Suprapubic skin (tissue), 4 donors: ENCODE data around the gene SLC30A10. TPM values are rescaled to one million over a fixed set of nuclear protein-coding genes. Genes with fewer than 3 reads are reported as not detected.
"Not testable (repeated sequence)": the region's sequence is repeated elsewhere in the genome, so short reads cannot be mapped to it uniquely, and the experiment has no call there.

Experiments used
- DNase-seq, 2 donors: peaks; one replicate each; pipeline ENCODE4 v3.0.0-alpha.2; 2019; ENCODE audit warnings: low spot score in 2 of 2
- H3K27ac ChIP-seq: fragments of 200-600 bp; sonication (generic); one replicate; pipeline ENCODE4 v1.5.1; 2019
- H3K27me3 ChIP-seq: fragments of 200-600 bp; sonication (generic); one replicate; pipeline ENCODE4 v1.5.1; 2019
- H3K36me3 ChIP-seq: fragments of 200-600 bp; sonication (generic); one replicate; pipeline ENCODE4 v1.5.1; 2019
- H3K4me1 ChIP-seq: fragments of 200-600 bp; sonication (generic); one replicate; pipeline ENCODE4 v1.5.1; 2019
- H3K4me3 ChIP-seq: fragments of 200-600 bp; sonication (generic); one replicate; pipeline ENCODE4 v1.5.1; 2019; ENCODE audit warnings: mild to moderate bottlenecking
- H3K9me3 ChIP-seq: fragments of 200-600 bp; sonication (generic); one replicate; pipeline ENCODE4 v1.5.1; 2019
- EP300 ChIP-seq: sonication (generic); formaldehyde crosslinking; IDR thresholded peaks from one replicate; pipeline ENCODE4 v1.6.1; 2017; ENCODE audit warnings: antibody characterized with exemption
- POLR2A ChIP-seq, 2 donors: fragments of 450-650 bp; IDR thresholded peaks; one replicate each; pipeline ENCODE4 v1.6.1; 2017; ENCODE audit warnings: antibody characterized with exemption in 2 of 2, mild to moderate bottlenecking in 2 of 2, moderate library complexity in 2 of 2
- POLR2AphosphoS5 ChIP-seq, 3 donors: sonication (generic); formaldehyde crosslinking; IDR thresholded peaks; one replicate each; pipeline ENCODE4 v1.6.1; 2017; ENCODE audit warnings: antibody characterized with exemption in 3 of 3
- WGBS: methylation state at CpG from one replicate; pipeline ENCODE4 v1.1.5; 2018; 5-methylcytosine and 5-hydroxymethylcytosine counted together
- total RNA-seq, 4 donors: library from RNA; depleted of rRNA; stranded (reverse); fragments of >200 nt; gene quantifications; one replicate each; pipeline ENCODE4 v1.1.0, GENCODE V29; 2016
- TF ChIP-seq, protein P1 (sequence below), 2 donors: fragments of 200-600 bp in 1 of 2; fragments of 450-650 bp in 1 of 2; sonication (generic) in 1 of 2; IDR thresholded peaks; one replicate each; pipeline ENCODE4 v1.5.1; 2016 to 2019; ENCODE audit warnings: antibody characterized with exemption in 2 of 2, mild to moderate bottlenecking in 1 of 2, moderate library complexity in 1 of 2

SLC30A10 gene
- total RNA-seq, 4 donors from 2014 or later = 0.30 to 0.86 (median 0.48) TPM; not detected in 1

DNA sequence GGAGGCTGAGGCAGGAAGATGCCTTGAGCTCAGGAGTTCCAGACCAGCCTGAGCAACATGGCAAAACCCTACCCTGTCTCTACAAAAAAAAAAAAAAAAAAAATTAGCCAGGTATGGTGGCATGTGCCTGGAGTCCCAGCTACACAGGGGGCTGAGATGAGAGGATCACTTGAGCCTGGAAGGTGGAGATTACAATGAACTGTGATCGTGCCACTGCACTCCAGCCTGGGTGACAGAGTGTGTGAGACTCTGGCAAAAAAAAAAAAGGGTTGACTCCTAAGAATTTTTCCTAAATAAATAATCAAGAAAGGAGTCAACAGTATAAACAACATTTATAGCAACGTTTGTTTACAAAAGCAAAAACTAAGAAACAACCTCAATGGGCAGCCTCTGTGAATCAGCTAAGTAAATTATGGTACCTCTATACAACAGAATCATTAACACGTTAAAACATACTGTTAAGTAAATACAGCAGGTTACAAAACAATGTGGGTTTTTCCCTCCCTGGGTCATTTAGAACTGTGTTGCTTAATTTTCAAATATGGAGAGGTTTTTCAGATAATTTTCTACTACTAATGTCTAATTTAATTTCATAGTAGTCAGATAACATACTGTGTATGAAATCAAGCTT is 56.8 kb downstream of the SLC30A10 start:
- no peaks in the 10 kb centered on the region for H3K36me3 ChIP-seq
- TF ChIP-seq EP300 (no peak), POLR2AphosphoS5 (IDR thresholded peaks at IDR 0.05) (no peak), POLR2A (IDR thresholded peaks at IDR 0.05) (no peak)
- TF ChIP-seq, protein P1, sequence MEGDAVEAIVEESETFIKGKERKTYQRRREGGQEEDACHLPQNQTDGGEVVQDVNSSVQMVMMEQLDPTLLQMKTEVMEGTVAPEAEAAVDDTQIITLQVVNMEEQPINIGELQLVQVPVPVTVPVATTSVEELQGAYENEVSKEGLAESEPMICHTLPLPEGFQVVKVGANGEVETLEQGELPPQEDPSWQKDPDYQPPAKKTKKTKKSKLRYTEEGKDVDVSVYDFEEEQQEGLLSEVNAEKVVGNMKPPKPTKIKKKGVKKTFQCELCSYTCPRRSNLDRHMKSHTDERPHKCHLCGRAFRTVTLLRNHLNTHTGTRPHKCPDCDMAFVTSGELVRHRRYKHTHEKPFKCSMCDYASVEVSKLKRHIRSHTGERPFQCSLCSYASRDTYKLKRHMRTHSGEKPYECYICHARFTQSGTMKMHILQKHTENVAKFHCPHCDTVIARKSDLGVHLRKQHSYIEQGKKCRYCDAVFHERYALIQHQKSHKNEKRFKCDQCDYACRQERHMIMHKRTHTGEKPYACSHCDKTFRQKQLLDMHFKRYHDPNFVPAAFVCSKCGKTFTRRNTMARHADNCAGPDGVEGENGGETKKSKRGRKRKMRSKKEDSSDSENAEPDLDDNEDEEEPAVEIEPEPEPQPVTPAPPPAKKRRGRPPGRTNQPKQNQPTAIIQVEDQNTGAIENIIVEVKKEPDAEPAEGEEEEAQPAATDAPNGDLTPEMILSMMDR (IDR thresholded peaks at IDR 0.05) = no peak
- 45% methylated on average over 3 of the region's 3 CpGs for WGBS

DNA sequence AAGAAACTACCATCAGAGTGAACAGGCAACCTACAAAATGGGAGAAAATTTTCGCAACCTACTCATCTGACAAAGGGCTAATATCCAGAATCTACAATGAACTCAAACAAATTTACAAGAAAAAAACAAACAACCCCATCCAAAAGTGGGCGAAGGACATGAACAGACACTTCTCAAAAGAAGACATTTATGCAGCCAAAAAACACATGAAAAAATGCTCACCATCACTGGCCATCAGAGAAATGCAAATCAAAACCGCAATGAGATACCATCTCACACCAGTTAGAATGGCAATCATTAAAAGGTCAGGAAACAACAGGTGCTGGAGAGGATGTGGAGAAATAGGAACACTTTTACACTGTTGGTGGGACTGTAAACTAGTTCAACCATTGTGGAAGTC is 59.7 kb downstream of the SLC30A10 start:
- H3K9me3 ChIP-seq, DNase-seq, H3K36me3 ChIP-seq, H3K27ac ChIP-seq, H3K27me3 ChIP-seq, H3K4me1 ChIP-seq, H3K4me3 ChIP-seq: not testable (repeated sequence)
- WGBS = 86% methylated on average over 2 of the region's 3 CpGs

More for the DNA sequence above, 56.8 kb downstream of the SLC30A10 start:
- Histone ChIP-seq H3K4me1 (no peaks in the 10 kb centered on the region), H3K27me3 (no peaks in the 10 kb centered on the region), H3K9me3 (no peaks in the 10 kb centered on the region), H3K4me3 (no peak overlapping the region), H3K27ac (no peak overlapping the region)
- no peak for DNase-seq

Other genes starting within 250 kb of the SLC30A10 start
- 10 to 100 TPM; 26.2 to 53.0 (median 46.4) TPM for gene EPRS1, start 117.9 kb upstream of the SLC30A10 start, total RNA-seq
- gene BPNT1, start 161.2 kb upstream of the SLC30A10 start, total RNA-seq = 10 to 100 TPM; 18.4 to 25.6 (median 20.2) TPM
- 10 to 100 TPM; 49.7 to 73.3 (median 64.6) TPM for gene IARS2, start 165.6 kb upstream of the SLC30A10 start, total RNA-seq